IMR-90 (cell line): Measurements from ENCODE around the gene CD274. TPM values are rescaled to one million over a fixed set of nuclear protein-coding genes. Genes with fewer than 3 reads are reported as not detected.

ENCODE experiments used
- ATAC-seq: fragments of 200-7000 bp; cut with Tn5 transposase; 2 replicates; pipeline ENCODE4 v1.9.1; 2020; ENCODE audit warnings: low read depth, mild to moderate bottlenecking, moderate library complexity
- BruUV-seq: library from RNA; stranded (reverse); fragments of 400-500 nt; replicated peaks from 2 replicates; lab custom pipeline; 2021; lab: Mats Ljungman, UMichigan
- CTCF ChIA-PET: fragments of 300-600 bp; formaldehyde crosslinking; extraction: SDS; loops from one replicate; lab custom pipeline; 2021; ENCODE audit warnings: antibody characterized with exemption; lab: Yijun Ruan, JAX
- POLR2A ChIA-PET: fragments of 300-600 bp; sonication (Branson Sonifier 250); formaldehyde crosslinking; loops from one replicate; lab custom pipeline; 2022; ENCODE audit warnings: antibody characterized with exemption; ENCODE audit not compliant: unreplicated experiment; lab: Charles Lee
- DNase-seq: peaks from one replicate; pipeline ENCODE4 v3.0.0; 2013
- H2AFZ ChIP-seq: replicated peaks from 2 replicates; pipeline ENCODE3; 2013; ENCODE audit warnings: low read length, mild to moderate bottlenecking; ENCODE audit not compliant: poor library complexity
- H2AK5ac ChIP-seq: 2 replicates; pipeline ENCODE4 v1.6.1; 2013; ENCODE audit warnings: low read depth, low read length, inconsistent platforms
- H2AK9ac ChIP-seq: replicated peaks from 2 replicates; pipeline ENCODE3; 2013; ENCODE audit warnings: mild to moderate bottlenecking, low read depth, low read length, moderate library complexity; ENCODE audit not compliant: poor library complexity
- H2BK120ac ChIP-seq: 2 replicates; pipeline ENCODE4 v1.6.1; 2013; ENCODE audit warnings: low read depth, low read length, inconsistent platforms
- H2BK15ac ChIP-seq: 3 replicates; pipeline ENCODE4 v1.6.1; 2013; ENCODE audit warnings: low read depth, low read length, inconsistent platforms
- H2BK20ac ChIP-seq: 2 replicates; pipeline ENCODE4 v1.6.1; 2013; ENCODE audit warnings: low read depth, mild to moderate bottlenecking, inconsistent platforms, low read length, moderate library complexity
- H2BK5ac ChIP-seq: 2 replicates; pipeline ENCODE4 v1.6.1; 2013; ENCODE audit warnings: mild to moderate bottlenecking, low read depth, low read length, inconsistent platforms; ENCODE audit not compliant: poor library complexity, severe bottlenecking
- H3K14ac ChIP-seq: replicated peaks from 2 replicates; pipeline ENCODE4 v1.6.1; 2013; ENCODE audit warnings: low read depth, low read length, inconsistent platforms
- H3K18ac ChIP-seq: 2 replicates; pipeline ENCODE4 v1.6.1; 2013; ENCODE audit warnings: low read depth, low read length, control low read depth
- H3K23ac ChIP-seq: 2 replicates; pipeline ENCODE4 v1.6.1; 2013; ENCODE audit warnings: low read depth, low read length, inconsistent platforms
- H3K27ac ChIP-seq: 2 replicates; pipeline ENCODE4 v1.5.1; 2013; ENCODE audit warnings: mild to moderate bottlenecking, control low read depth, low read length; ENCODE audit not compliant: insufficient read depth
- H3K27me3 ChIP-seq: 2 replicates; pipeline ENCODE4 v1.6.1; 2013; ENCODE audit warnings: low read length; ENCODE audit not compliant: control insufficient read depth, insufficient read depth
- H3K36me3 ChIP-seq: 2 replicates; pipeline ENCODE4 v1.6.1; 2013; ENCODE audit warnings: low read length, mixed read lengths; ENCODE audit not compliant: control insufficient read depth, insufficient read depth
- H3K4ac ChIP-seq: 2 replicates; pipeline ENCODE4 v1.6.1; 2013; ENCODE audit warnings: low read depth, low read length, inconsistent platforms
- H3K4me1 ChIP-seq: 2 replicates; pipeline ENCODE4 v1.6.1; 2013; ENCODE audit warnings: low read length, mixed read lengths; ENCODE audit not compliant: control insufficient read depth, insufficient read depth
- H3K4me2 ChIP-seq: 2 replicates; pipeline ENCODE4 v1.6.1; 2013; ENCODE audit warnings: low read depth, mild to moderate bottlenecking, control low read depth, low read length, moderate library complexity
- H3K4me3 ChIP-seq: 2 replicates; pipeline ENCODE4 v1.5.1; 2013; ENCODE audit warnings: low read depth, mild to moderate bottlenecking, control low read depth, low read length, moderate library complexity; ENCODE audit not compliant: insufficient read depth
- H3K56ac ChIP-seq: 2 replicates; pipeline ENCODE4 v1.6.1; 2013; ENCODE audit warnings: low read length, inconsistent platforms; ENCODE audit not compliant: insufficient read depth; ENCODE audit errors: extremely low read depth
- H3K79me1 ChIP-seq, 2 experiments: 2 replicates each; pipeline ENCODE4 v1.6.1; 2013; ENCODE audit warnings: low read length in 2 of 2, inconsistent platforms in 1 of 2, low read depth in 1 of 2
- H3K9ac ChIP-seq: 2 replicates; pipeline ENCODE4 v1.6.1; 2013; ENCODE audit warnings: low read depth, low read length, control low read depth
- H3K9me1 ChIP-seq: 2 replicates; pipeline ENCODE4 v1.6.1; 2013; ENCODE audit warnings: low read length, inconsistent platforms; ENCODE audit not compliant: insufficient read depth
- H3K9me3 ChIP-seq: 2 replicates; pipeline ENCODE4 v1.6.1; 2013; ENCODE audit warnings: low read length; ENCODE audit not compliant: control insufficient read depth, insufficient read depth
- H4K20me1 ChIP-seq: 2 replicates; pipeline ENCODE4 v1.6.1; 2013; ENCODE audit warnings: low read length, inconsistent platforms; ENCODE audit not compliant: insufficient read depth
- H4K5ac ChIP-seq: 2 replicates; pipeline ENCODE4 v1.6.1; 2013; ENCODE audit warnings: mild to moderate bottlenecking, low read depth, low read length, control low read depth
- H4K8ac ChIP-seq, 2 experiments: 2 replicates each; pipeline ENCODE4 v1.6.1; 2013; ENCODE audit warnings: low read depth in 2 of 2, low read length in 2 of 2, control low read depth in 1 of 2, inconsistent platforms in 1 of 2
- H4K91ac ChIP-seq: 2 replicates; pipeline ENCODE4 v1.6.1; 2013; ENCODE audit warnings: low read depth, low read length, inconsistent platforms; ENCODE audit not compliant: insufficient read depth
- BHLHE40 ChIP-seq: fragments of 150-350 bp; IDR thresholded peaks from 2 replicates; pipeline ENCODE4 v1.6.1; 2016; ENCODE audit warnings: mild to moderate bottlenecking, low read depth, low read length
- CEBPB ChIP-seq: IDR thresholded peaks from 2 replicates; pipeline ENCODE4 v1.6.1; 2012; ENCODE audit warnings: low read depth, low read length, improper control_type of control experiment
- FOS ChIP-seq: fragments of 150-350 bp; IDR thresholded peaks from 2 replicates; pipeline ENCODE4 v1.6.1; 2016; ENCODE audit warnings: low read depth, low read length
- MAFK ChIP-seq: IDR thresholded peaks from 2 replicates; pipeline ENCODE4 v1.6.1; 2012; ENCODE audit warnings: low read depth, low read length, improper control_type of control experiment
- MAZ ChIP-seq: IDR thresholded peaks from 2 replicates; pipeline ENCODE4 v1.6.1; 2012; ENCODE audit warnings: low read depth, mild to moderate bottlenecking, low read length, improper control_type of control experiment, moderate library complexity, borderline replicate concordance
- MXI1 ChIP-seq: IDR thresholded peaks from 2 replicates; pipeline ENCODE4 v1.6.1; 2012; ENCODE audit warnings: low read depth, mild to moderate bottlenecking, low read length, moderate library complexity, borderline replicate concordance
- NFE2L2 ChIP-seq: fragments of 150-350 bp; IDR thresholded peaks from 2 replicates; pipeline ENCODE4 v1.6.1; 2016; ENCODE audit warnings: low read depth, mild to moderate bottlenecking, low read length
- POLR2A ChIP-seq: IDR thresholded peaks from 2 replicates; pipeline ENCODE4 v1.6.1; 2012; ENCODE audit warnings: mild to moderate bottlenecking, low read depth, low read length
- RAD21 ChIP-seq: IDR thresholded peaks from 2 replicates; pipeline ENCODE4 v1.6.1; 2012; ENCODE audit warnings: low read length, improper control_type of control experiment
- RCOR1 ChIP-seq: IDR thresholded peaks from 2 replicates; pipeline ENCODE4 v1.6.1; 2012; ENCODE audit warnings: mild to moderate bottlenecking, low read length, improper control_type of control experiment; ENCODE audit not compliant: insufficient replicate concordance
- RFX5 ChIP-seq: IDR thresholded peaks from 2 replicates; pipeline ENCODE4 v1.8.0; 2012; ENCODE audit warnings: low read depth, mild to moderate bottlenecking, low read length, moderate library complexity
- SMC3 ChIP-seq: fragments of 150-350 bp; IDR thresholded peaks from 2 replicates; pipeline ENCODE4 v1.6.1; 2016; ENCODE audit warnings: low read depth, mild to moderate bottlenecking, antibody characterized with exemption, low read length, moderate library complexity
- WGBS, 2 experiments: methylation state at CpG; one replicate each; pipeline versions ENCODE4 v1.1.5 to v1.1.7; 2013; ENCODE audit warnings: missing lambda C conversion rate in 2 of 2; ENCODE audit not compliant: insufficient read length in 1 of 2; ENCODE audit errors: extremely low coverage in 2 of 2; 5-methylcytosine and 5-hydroxymethylcytosine counted together
- dilution Hi-C: fragments of 300-500 bp; cut with HindIII; formaldehyde crosslinking; loops from one replicate; pipeline ENCODE4 v1.14.3; 2018; ENCODE audit warnings: low sequenced_read_pairs; ENCODE audit not compliant: unreplicated experiment
- in situ Hi-C: fragments of 300-500 bp; cut with MboI; formaldehyde crosslinking; loops from 3 replicates; pipeline ENCODE4 v1.14.3; 2019; ENCODE audit warnings: low sequenced_read_pairs, inconsistent platforms, mixed read lengths
- intact Hi-C: fragments of 100-400 bp; cut with micrococcal nuclease; formaldehyde crosslinking; loops from 2 replicates; pipeline ENCODE4 v1.10.0; 2022
- polyA plus RNA-seq, 3 experiments: library from polyadenylated mRNA; depleted of rRNA; stranded (reverse); fragments of >200 nt; gene quantifications; 2 replicates each; pipeline ENCODE4 v1.2.3, GENCODE V29; 2012; ENCODE audit warnings: low replicate concordance in 1 of 3
- total RNA-seq: library from RNA; depleted of rRNA; stranded (reverse); fragments of >200 nt; gene quantifications from 2 replicates; pipeline ENCODE4 v1.2.3, GENCODE V29; 2012
- TF ChIP-seq, protein P1 (sequence below): fragments of 150-350 bp; IDR thresholded peaks from 2 replicates; pipeline ENCODE4 v1.6.1; 2016; ENCODE audit warnings: low read depth, mild to moderate bottlenecking, low read length, moderate library complexity, borderline replicate concordance
- TF ChIP-seq, protein P2 (sequence below): conservative IDR thresholded peaks from 2 replicates; pipeline ENCODE4 v1.5.1; 2012; ENCODE audit warnings: mild to moderate bottlenecking, low read depth, low read length, improper control_type of control experiment

Gene CD274
- total and polyA plus RNA-seq, 2 of the 4 experiments (the other 2 are of a cell fraction) = 17.4 to 19.4 TPM

DNA sequence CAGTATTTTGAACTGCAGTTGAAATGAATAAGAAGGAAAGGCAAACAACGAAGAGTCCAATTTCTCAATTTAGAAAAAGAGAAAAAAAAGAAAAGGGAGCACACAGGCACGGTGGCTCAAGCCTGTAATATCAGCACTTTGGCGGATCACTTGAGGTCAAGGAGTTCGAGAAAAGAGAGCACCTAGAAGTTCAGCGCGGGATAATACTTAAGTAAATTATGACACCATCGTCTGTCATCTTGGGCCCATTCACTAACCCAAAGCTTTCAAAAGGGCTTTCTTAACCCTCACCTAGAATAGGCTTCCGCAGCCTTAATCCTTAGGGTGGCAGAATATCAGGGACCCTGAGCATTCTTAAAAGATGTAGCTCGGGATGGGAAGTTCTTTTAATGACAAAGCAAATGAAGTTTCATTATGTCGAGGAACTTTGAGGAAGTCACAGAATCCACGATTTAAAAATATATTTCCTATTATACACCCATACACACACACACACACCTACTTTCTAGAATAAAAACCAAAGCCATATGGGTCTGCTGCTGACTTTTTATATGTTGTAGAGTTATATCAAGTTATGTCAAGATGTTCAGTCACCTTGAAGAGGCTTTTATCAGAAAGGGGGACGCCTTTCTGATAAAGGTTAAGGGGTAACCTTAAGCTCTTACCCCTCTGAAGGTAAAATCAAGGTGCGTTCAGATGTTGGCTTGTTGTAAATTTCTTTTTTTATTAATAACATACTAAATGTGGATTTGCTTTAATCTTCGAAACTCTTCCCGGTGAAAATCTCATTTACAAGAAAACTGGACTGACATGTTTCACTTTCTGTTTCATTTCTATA lies 602 bp upstream of the CD274 start:
- Histone ChIP-seq H4K5ac (peak overlapping the region; percentile 71; the same call in 1 of the 2 replicates), H3K4ac (peak overlapping the region; percentile 49; the same call in 1 of the 2 replicates), H3K9ac (peak overlapping the region; percentile 32; the same call in 1 of the 2 replicates), H4K20me1 (no peaks in the 10 kb centered on the region), H3K4me1 (peaks cover 6% of the 10 kb centered on the region), H3K9me1 (peaks cover 2% of the 10 kb centered on the region; the same call in 1 of the 2 replicates), H2AK9ac (no peak overlapping the region), H2BK15ac (peak overlapping the region; percentile 78; the same call in 2 of the 3 replicates), H3K4me3 (peak overlapping the region; percentile 62), H3K79me1 (peaks cover 0 to 22% of the 10 kb centered on the region in 2 experiments; a peak in 2 of 4 replicates), H2AK5ac (0 out of 2 replicates have a peak overlapping the region, but pooled peaks have one; percentile 75), H2AFZ (peak overlapping the region; percentile 93), H4K8ac (peak overlapping the region; percentile 33 to 65), H2BK5ac (peak overlapping the region; percentile 64), H3K18ac (peak overlapping the region; percentile 0; the same call in 1 of the 2 replicates), H2BK120ac (peak overlapping the region; percentile 82), H4K91ac (peak overlapping the region; percentile 41), H3K14ac (peak overlapping the region; percentile 96), H3K4me2 (peak overlapping the region; percentile 81), H3K27ac (peak overlapping the region; percentile 38; the same call in 1 of the 2 replicates), H2BK20ac (peak overlapping the region; percentile 47; the same call in 1 of the 2 replicates), H3K9me3 (no peaks in the 10 kb centered on the region), H3K56ac (peak overlapping the region; percentile 87), H3K36me3 (no peaks in the 10 kb centered on the region), H3K23ac (peak overlapping the region; percentile 70; the same call in 1 of the 2 replicates), H3K27me3 (no peaks in the 10 kb centered on the region)
- ATAC-seq = no peak
- WGBS, 2 experiments = no CpG with 5 or more reads among the region's 15 CpGs
- dilution Hi-C loops (no loop called here), intact Hi-C loops (loop anchor here (1.0 kb wide), 1 partner anchor 141 kb away; no protein-coding TSS in a partner anchor), in situ Hi-C loops (loop anchor here (25.0 kb wide), 2 partner anchors 263 to 687 kb away; no protein-coding TSS in a partner anchor)
- no peak for DNase-seq
- CTCF ChIA-PET = interaction anchor here (0.7 to 2.1 kb wide), 10 partner anchors 9 to 151 kb away, joined by 3 to 10 read pairs (median 5); partner anchors contain the start of gene PLGRKT
- no TSS peak for BruUV-seq
- POLR2A ChIA-PET = interaction anchor here (0.9 to 1.2 kb wide), 2 partner anchors 60 to 62 kb away, joined by 4 to 5 read pairs; partner anchors contain the start of gene PDCD1LG2
- TF ChIP-seq, protein P1, sequence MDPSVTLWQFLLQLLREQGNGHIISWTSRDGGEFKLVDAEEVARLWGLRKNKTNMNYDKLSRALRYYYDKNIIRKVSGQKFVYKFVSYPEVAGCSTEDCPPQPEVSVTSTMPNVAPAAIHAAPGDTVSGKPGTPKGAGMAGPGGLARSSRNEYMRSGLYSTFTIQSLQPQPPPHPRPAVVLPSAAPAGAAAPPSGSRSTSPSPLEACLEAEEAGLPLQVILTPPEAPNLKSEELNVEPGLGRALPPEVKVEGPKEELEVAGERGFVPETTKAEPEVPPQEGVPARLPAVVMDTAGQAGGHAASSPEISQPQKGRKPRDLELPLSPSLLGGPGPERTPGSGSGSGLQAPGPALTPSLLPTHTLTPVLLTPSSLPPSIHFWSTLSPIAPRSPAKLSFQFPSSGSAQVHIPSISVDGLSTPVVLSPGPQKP = no peak
- TF ChIP-seq MXI1 = no peak
- no peak for TF ChIP-seq RAD21
- no peak for TF ChIP-seq SMC3
- TF ChIP-seq RCOR1 = no peak
- TF ChIP-seq, protein P2, sequence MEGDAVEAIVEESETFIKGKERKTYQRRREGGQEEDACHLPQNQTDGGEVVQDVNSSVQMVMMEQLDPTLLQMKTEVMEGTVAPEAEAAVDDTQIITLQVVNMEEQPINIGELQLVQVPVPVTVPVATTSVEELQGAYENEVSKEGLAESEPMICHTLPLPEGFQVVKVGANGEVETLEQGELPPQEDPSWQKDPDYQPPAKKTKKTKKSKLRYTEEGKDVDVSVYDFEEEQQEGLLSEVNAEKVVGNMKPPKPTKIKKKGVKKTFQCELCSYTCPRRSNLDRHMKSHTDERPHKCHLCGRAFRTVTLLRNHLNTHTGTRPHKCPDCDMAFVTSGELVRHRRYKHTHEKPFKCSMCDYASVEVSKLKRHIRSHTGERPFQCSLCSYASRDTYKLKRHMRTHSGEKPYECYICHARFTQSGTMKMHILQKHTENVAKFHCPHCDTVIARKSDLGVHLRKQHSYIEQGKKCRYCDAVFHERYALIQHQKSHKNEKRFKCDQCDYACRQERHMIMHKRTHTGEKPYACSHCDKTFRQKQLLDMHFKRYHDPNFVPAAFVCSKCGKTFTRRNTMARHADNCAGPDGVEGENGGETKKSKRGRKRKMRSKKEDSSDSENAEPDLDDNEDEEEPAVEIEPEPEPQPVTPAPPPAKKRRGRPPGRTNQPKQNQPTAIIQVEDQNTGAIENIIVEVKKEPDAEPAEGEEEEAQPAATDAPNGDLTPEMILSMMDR = no peak
- no peak for TF ChIP-seq MAZ
- no peak for TF ChIP-seq POLR2A
- no peak for TF ChIP-seq NFE2L2
- TF ChIP-seq BHLHE40 = no peak
- TF ChIP-seq FOS = no peak
- TF ChIP-seq CEBPB = no peak
- TF ChIP-seq MAFK = no peak
- TF ChIP-seq RFX5 = no peak
